NOMO-1 treated with DMSO at 0.1 percent for 48 hours (cell line): ENCODE measurements around the gene S100A1.
A peak's percentile ranks its signal among the peaks of the same experiment; 100 is the strongest.

Experiments used
- DNase-seq: peaks from one replicate; lab custom pipeline; 2025; ENCODE audit not compliant: unreplicated experiment; lab: John Stamatoyannopoulos, UW

S100A1 gene

DNA sequence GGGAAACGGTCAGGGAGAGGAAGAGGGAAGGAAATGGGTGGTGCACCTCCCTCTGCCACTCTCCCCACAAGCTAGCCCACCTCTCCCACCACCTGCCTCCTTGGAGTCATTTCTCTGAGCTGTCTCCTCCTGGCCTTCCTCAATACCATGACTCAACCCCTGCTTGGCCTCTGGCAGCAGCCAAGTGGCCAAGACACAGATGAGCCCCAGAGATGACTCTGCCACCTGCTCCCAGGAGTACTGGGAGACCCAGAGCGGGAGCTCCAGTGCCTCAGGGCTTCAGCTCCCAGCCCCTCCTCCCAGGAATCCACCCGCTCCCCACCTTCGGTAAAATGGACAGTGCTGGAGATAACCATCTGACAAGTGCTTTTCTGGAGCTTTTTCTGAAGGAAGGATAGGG, 17.9 kb upstream of the S100A1 start:
- DNase-seq, result no peak

DNA sequence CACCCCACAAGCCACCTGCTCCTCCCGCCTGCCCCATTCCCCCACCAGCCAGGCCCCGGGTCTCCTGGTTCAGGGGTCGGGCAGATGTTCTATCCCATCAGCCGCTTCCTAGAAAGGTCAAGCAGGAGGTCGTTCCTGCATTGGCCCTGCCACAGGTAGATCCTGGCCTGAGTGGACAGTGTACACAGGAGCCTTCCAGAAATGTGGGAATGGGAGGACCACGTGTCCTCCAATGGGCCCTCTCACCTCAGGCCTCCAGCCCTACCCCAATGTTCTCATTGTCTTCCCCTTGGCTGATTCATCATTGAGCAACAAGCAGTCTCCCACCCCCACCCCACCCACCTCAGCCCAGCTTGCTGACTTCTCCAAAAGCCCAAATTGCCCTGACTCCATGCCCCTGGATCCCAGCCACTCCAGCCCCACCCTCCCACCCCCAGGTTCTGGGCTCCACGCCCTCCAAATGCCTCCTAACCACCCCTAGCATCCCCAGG, 17.4 kb upstream of the S100A1 start:
- peak; percentile 15 for DNase-seq

DNA sequence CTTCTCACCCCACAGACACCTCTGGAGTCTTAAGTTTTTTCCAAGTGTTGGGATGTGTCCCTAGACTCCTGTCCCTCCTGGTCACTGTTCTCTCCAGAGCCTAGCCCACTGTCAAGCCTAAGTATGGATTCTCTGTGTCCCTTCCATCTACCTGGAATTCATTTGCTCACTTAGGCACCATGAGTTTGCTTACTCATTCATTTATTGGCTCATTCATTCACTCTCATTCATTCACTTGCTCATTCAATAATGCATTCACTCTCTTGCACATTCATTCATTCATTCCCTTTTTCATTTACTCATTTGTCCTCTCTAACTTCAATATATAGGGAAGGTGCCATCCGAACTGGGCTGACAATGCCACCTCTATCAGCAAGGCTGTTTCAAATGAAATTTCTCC, 16.9 kb upstream of the S100A1 start:
- DNase-seq, result no peak

DNA sequence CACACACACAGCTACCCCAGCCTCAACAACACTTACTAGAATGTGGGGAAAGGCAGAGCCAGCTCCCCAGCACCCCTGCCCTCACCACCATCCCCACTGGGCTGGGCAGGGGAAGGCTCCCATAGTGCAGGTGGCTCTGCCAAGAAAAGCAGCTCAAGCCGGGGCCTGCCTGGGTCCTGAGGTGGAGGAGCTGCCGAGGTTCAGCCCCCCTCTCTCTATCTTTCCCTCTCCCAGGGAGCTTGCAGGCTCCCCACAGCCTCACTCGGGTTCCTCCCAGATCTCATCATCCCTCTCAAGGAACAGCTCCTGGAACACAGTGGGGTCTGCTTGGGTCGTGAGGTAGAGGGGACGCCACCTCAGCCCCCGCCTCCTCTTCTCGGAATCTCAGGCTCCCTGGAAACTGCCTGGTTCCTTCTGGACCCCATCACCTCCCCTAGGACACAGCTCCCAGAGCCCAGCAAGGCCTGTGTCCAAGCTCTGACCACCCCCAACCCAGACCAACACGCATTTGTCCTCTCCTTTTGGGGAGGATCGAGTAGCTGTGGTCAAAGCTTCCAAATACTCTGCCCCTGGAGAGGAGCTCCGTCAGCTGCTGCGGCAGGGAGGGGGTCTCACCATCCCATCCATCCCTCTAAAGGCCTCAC, 16.0 kb upstream of the S100A1 start:
- no peak for DNase-seq

DNA sequence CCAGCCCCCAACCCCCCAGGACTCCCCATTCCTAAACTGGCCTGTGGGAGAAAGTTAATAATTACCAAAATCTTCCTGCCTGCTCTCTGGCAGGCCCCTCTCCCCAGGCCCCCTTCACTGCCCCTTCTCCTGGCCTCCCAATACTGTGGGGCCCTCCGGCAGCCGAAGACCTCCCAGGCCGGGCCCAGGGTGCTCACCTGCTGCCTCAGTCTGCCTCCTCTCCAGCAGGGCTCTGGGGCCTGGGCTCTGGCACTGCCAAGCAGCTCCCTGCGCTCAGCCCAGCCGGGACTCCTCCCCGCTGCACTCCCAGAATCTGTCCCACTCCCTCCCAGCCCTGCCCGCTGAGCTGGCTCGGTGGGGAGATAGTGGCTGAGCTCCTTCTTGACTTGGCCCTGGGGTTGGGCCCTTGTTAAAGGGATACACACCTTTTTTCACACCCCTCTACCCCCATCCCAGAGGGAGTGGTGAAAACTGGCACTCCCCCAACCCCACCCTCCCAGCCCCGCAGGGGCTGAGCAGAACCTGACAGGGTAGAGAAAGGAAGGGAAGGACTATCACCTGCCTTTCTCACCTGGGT, 15.4 kb upstream of the S100A1 start, which contains the start of gene S100A16:
S100A16 (minus strand) TSS at position 383 of the 577 bp plus-strand sequence. CDS start 4,986 bp downstream, outside the sequence.
- no peak for DNase-seq

DNA sequence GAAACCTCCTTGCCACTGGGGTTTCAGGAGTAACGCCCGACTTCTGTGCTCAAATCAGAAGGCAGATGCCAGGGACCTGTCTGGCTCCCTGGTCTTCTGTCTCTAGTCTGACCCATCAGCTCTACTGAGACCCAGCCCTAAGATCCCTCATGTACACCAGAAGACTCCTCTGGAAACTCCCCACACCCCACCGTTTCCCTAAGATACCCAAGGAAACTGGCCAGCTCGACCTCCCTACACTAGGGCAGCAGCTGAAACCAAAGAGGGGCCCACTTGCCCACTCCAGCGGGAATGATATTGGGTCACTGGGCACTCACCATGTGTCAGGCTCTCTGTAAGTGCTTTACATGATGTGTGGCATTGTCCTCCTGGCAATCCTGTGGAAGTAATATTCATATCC, 14.8 kb upstream of the S100A1 start:
- DNase-seq, result no peak

DNA sequence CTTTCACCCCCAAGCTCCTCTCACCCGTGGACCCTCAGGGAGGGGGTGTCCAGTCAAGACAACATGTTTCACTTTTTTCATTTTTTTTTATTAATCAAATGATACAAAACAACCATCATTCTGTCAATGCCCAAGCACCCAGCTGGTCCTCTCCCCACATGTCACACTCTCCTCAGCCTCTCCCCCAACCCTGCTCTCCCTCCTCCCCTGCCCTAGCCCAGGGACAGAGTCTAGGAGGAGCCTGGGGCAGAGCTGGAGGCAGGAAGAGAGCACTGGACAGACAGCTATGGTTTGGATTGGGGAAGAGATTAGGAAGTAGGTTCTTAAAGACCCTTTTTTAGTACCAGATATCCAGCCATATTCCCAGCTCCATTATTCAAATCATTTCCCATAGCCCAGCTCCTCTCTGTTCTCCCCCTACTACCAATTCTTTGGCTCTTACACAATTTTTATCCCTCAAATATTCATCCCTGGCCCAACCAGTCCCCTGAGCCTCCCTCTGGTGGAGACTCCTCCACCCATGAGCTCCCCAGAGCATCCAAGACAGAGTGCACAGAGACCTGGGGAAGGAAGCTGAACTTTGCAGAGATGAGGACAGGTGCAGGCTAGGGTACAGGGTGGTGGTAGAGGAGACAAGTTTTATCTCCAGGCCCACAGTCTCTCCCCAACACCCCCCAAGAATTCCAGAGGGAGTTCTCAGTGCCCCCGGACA, 13.9 kb upstream of the S100A1 start:
- no peak for DNase-seq

DNA sequence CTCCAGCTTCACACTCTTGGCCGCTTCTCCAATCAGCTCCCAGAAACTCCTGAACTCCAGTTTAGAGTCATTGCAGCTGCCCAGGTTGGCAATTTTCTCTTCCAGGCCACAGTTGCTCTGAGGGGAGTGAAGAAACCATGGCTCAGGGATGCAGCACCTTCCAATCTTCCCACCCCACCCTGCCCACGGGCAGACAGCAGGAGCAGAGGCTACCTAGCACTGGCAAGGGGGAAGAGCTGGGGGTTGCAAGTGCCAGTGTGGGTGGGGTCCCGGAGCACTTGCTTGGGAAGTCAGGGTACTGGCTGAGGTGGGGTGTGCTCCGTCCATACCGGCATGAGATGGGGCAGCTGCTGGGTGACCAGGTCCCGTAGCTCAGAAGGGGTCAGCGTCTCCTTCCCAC, 13.3 kb upstream of the S100A1 start:
- DNase-seq, result no peak

DNA sequence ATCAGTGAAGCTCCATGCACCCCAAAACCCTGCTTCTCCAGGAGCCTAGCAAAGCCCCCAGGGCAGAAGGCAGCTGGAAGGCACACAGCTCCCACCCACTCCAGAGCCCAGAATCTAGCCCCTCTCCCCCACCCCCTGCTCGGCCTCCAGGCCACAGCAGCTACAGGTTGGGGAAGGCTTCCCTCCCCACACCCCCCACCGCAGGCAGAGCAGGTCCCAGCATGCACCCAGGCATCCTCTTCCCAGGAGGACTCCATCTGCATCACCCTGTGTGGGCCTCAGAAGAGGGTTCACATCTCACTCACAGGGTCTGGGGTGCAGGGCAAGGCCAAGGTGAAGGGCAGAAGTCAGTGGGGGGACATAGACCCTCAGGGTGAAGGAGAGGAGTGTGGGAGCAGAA, 12.8 kb upstream of the S100A1 start:
- no peak for DNase-seq

DNA sequence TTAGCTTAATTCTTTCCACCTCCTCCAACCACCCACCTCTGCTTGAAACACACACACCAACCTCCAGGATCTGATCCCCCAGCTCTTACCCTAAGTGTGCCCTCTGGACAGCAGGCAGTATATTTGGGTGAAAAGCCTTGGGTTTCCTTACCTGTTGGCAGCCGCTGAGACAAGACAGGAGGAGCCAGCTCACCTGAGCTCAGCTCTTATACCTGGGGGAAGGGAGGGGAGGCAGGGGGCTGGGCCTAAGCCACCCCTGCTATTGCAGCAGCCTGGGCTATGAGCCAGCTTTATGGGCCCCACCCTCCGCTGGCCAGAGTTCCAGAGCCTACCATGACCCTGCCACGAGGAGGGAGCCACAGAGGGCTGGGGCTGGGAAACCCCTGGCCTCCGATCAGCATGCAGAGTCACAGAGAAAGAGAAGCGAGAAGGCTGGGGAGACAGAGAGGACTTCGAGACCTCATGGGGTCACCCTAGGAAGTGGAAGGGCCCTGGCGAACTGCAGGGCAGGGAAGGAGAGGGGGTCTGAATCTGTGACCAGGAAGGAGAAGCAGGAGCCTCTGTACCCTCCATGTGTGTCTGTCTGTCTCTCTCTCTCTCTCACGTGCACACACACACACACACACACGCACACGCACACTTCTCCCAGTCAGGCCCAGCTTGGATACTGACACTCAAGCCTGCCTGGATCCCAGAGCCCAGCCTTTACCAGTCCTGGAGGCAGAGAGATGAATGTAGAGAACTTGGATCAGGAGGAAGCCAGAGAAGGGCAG, 11.9 kb upstream of the S100A1 start, which contains the start of gene S100A14:
S100A14 (minus strand) TSS at position 182 of the 773 bp plus-strand sequence. CDS start 467 bp downstream, outside the sequence.
- DNase-seq, result no peak

DNA sequence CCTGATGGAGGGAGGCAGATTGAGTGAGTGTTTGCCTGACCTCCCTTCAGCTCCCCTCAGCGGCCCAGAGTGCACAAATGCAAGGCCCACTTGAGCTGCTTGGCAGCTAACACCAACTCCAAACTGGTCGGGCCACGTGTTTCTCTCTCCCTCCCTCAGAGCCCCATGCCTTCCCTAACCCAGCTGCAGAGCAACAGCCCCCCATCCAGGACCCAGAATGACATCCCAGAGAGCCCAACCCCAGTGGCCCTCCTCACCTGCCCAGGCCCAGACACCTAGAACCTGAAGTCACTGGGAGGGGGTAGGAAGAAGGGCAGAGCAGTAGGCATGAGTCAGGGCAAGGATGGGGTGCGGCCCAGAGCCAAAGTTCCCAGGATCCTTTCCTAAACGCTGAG, 11.3 kb upstream of the S100A1 start:
- no peak for DNase-seq

DNA sequence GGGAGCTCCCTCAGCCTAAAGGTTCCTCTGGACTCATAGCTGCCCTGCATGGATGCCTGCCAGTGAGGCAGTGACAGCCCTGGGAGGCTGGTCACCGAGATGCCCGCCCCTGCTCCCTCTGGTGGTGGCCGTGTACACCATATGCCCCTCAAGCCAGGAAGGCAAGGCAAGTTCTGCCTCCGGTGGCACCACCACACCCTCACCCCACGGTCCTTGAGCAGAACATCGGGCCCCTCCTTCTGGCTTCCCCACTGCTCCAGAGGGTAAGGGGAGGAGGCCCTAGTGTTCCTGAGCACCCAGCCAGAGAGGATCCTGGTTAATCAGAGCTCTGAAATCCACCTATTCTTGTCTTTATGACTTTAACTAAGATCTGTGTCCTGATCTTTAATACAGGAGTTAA, 10.6 kb upstream of the S100A1 start:
- DNase-seq, result no peak

DNA sequence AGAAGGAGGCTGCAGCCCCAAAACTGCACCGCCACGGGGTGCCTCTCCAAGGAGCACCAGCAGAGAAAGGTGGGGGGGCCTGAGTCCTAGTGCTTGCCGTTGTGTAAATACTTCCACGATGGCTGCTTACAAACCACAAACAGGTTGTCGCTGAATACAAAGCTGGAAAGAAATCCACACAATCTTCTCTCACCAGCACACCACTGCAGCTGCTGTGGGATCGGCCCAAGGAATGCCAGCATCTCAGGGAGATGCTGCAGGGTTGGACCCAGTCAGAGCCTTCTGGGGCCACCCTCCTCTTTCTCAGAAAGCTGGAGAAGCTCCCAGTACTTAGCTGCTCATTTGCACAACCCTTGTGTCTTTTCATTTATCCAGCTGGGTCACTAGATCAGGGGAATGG, 9.1 kb upstream of the S100A1 start:
- DNase-seq, result no peak

DNA sequence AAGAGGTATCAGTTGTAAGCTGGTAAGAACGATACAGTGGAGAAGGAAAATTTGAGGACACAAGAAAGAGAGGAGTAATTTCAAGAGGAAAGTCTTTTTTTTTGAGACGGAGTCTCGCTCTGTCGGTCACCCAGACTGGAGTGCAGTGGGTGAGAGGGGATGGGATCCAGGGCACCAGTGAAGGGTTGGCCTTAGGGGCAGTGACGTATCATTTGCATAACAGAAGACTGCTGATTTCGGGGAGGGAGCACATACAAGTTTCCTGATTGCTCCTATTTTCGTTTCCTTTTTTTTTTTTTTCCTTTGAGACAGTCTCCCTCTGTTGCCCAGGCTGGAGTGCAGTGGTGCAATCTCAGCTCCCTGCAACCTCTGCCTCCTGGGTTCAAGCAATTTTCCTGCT, 5.1 kb upstream of the S100A1 start:
- peak; percentile 55 for DNase-seq

DNA sequence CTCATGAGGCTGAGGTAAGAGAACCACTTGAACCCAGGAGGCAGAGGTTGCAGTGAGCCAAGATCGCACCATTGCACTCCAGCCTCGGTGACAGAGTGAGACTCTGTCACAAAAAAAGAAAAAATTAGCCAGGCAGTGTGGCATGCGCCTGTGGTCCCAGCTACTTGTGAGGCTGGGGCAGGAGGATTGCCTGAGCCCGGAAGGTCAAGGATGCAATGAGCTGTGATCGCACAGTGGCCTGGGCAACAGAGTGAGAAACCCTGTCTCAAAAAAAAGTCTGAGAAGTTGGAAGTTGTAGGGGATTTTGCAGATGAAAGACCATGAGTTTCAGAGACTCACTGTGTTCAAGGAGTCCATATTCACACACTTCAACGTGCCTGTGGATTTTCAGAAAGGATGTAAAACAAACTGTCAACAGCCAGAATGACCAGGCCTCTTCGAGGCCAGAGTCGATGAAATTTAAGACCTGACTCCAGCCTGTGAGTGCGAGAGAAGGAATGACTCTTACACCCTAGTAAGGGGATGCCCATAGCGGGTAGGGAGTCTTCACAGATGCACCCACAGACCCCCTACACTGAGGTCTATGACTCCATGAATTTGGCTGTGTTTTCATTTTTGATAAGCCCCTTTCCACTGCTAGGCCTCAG, 3.1 kb upstream of the S100A1 start:
- no peak for DNase-seq

DNA sequence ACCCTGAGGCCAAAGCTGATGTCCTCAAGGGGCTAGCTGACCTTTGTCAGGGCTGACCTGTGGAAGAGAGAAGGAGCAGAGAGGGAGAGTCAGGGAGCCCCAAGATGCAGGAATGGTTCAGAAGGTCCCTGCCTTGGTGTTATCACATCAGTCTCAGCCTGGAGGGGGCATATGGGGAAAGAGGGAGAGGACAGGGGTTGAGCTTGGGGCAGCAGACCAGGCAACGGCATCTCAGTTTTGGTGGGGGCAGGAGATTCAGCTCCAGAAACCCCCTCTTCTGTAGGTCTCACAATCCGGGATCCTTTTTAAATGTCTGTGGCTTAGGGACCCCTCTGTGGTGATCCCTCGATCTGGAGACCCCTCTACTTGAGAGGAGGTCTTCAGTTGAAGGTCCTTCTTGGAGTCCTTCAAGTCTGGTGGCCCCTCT, 1.7 kb upstream of the S100A1 start:
- DNase-seq, result no peak

DNA sequence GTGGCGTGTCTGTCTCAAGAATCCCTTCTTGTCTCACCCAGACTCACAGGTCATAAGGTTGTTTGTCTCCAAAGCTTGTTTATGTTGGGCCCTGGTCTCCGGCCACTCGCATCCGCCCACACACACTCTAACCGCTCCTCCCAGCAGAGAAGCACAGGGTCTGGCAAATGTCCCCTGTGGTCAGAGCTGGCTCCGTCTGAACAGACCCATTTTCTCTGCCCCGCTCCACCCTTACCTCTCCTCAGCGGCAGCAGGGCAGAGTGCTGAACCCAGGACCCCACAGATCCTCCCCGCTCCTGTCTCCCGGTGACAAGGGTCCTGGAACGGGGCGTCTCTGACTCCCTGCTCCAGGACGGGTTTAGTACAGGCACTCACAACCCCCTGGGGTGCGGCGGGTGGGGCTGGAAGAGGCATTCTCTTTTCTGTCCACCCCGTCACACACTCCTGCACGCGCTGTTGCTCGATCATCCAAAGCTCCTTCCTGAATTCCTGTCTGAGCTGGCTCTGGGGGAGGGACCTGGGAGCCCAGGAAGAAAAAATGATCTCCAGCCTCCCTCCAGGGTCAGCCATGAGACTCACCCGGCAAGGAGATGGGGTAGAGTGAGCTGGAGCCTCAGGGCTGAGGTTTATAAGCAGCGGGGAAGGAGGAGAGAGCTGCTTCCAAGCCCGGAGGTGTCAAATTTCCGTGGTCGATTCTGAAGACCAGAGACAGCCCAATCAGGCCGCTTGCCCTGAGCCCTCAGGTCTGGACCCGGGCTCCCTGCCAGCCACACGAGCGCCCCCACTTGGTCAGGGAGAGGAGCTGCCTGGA, 1.1 kb upstream of the S100A1 start, which contains the start of gene S100A13:
S100A13 (minus strand) TSS at position 602 of the 811 bp plus-strand sequence. CDS start 1,033 bp downstream, outside the sequence.
- no peak for DNase-seq

DNA sequence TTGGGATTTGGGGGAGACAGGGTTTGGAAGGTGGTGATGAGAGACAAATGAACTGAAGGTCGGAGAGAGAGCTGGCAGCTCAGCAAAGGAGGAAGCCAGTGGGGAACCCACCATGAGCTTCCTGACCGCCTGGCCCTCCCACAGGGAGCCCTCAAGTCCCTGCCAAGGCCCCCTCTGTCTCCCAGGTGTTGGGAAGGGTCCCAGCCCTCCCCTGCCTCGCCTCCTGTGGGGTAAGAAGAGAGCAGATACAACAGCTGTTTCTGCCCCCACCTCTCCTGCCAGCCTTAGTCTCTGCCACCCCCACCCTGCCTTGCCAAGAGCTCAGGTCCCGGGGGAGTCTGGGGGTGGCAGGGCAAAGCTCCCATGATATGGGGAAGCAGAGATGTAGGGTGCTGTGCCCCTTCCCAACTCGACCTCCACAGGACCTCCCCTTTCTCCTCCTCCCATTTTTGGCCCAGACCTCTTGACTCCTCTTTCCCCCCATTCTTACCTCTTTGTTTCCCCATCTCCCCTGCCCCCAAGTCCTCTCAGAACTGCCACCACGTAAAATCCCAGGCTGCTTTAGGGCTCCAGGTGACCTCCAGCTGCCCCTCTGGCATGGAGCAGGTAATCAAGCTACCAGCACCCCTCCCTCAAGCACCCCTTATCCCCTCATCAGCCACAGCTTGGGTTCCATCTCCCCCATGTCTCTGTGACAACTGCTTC, 556 bp downstream of the S100A1 start:
- no peak for DNase-seq

DNA sequence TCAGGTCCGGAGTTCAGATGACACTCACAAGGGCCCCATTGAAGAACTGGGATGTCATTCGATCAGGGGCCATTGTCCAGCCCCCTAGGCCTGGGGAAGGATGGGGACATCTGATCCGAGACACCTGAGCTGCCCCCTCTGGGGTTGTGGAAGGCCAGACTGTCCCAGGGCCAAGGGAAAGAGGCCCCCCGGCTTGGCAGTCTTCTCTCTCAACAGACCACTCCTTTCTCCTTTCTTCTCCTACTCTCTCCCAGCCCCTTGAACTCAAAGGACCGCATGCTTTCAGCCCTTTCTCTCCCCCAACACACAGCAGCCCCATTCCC, 1.1 kb downstream of the S100A1 start:
- no peak for DNase-seq
